Measurements from ENCODE around the gene CABP7. TPM values are rescaled to one million over a fixed set of nuclear protein-coding genes. Genes with fewer than 3 reads are reported as not detected.

Gene CABP7
- total and polyA plus RNA-seq, 2 of the 8 experiments (the other 6 are each of a cell fraction or from before 2014, with no cell fraction given): 0.20 to 0.36 TPM

DNA sequence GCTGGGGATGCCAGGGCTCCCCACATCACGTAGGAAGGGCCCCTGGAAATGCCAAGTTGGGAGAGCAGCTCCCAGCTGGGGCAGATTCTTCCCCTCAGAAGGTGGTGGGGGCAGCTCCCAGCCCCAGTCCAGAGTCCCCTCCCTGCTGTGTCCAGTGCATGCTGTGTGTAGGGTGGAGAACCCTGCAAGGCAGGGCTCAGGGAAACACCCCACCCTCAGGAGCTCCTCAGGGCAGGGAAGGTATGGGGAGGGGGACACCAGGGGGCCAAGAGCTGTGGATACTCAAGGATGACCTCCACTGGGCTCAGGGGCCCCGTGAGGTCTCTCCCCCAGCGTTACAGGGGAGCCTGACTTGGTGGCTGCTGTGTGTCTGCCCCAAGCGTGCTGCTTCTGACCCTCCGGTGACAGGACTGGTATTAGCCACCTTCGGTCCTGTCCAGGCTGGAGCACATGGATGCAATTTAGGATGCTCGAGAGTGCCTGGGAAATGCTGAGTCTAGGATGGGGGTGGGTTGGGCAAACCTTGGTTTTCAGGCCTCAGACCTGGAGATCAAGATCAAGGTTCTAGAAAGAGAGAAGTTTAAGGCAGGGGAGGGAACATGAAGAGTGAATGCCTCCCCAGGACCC is 16.1 kb upstream of the CABP7 start:
- H3K36me3 ChIP-seq (ENCODE audit: control insufficient read depth in 2 of 4, insufficient read depth in 4 of 4, low read length in 3 of 4): no peaks in the 10 kb centered on the region
- peak overlapping the region; percentile 77 for H4K5ac ChIP-seq (ENCODE audit: insufficient read length, low read depth, low read length)
- no peaks in the 10 kb centered on the region for H3K79me2 ChIP-seq (ENCODE audit: control insufficient read depth in 1 of 2, insufficient read depth in 2 of 2, low read length in 2 of 2)
- TF ChIP-seq, protein P1, sequence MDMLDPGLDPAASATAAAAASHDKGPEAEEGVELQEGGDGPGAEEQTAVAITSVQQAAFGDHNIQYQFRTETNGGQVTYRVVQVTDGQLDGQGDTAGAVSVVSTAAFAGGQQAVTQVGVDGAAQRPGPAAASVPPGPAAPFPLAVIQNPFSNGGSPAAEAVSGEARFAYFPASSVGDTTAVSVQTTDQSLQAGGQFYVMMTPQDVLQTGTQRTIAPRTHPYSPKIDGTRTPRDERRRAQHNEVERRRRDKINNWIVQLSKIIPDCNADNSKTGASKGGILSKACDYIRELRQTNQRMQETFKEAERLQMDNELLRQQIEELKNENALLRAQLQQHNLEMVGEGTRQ (IDR thresholded peaks at IDR 0.05; ENCODE audit: low read length): no peak
- TF ChIP-seq, protein P2, sequence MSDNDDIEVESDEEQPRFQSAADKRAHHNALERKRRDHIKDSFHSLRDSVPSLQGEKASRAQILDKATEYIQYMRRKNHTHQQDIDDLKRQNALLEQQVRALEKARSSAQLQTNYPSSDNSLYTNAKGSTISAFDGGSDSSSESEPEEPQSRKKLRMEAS (IDR thresholded peaks at IDR 0.05): peak; percentile 49; the same call in 1 of the 2 replicates
- TF ChIP-seq SIN3A (conservative IDR thresholded peaks at IDR 0.05 in 1 of 2, IDR thresholded peaks at IDR 0.05 in 1 of 2; ENCODE audit: low read depth in 1 of 2, low read length in 2 of 2): peak in 1 of 2 experiments; percentile 3; a peak in 1 of 4 replicates
- peak overlapping the region; percentile 85 for H4K91ac ChIP-seq (replicated peaks; ENCODE audit: insufficient read length, low read length)
- peak overlapping the region; percentile 6; the same call in 1 of the 2 replicates for H2BK5ac ChIP-seq (ENCODE audit: low read depth, low read length)
- H3K56ac ChIP-seq (replicated peaks; ENCODE audit: insufficient read length, low read depth, low read length): peak overlapping the region; percentile 30
- peaks cover 9% of the 10 kb centered on the region; the same call in 1 of the 2 replicates for H3K23me2 ChIP-seq (ENCODE audit: low read depth, low read length)
- H2BK120ac ChIP-seq (replicated peaks; ENCODE audit: low read depth, low read length): peak overlapping the region; percentile 79
- H3K9me3 ChIP-seq (ENCODE audit: insufficient read depth in 2 of 2, low read depth in 1 of 2, low read length in 1 of 2): no peaks in the 10 kb centered on the region
- no peak overlapping the region for H3K23ac ChIP-seq (ENCODE audit: insufficient read length)
- H3K27me3 ChIP-seq (replicated peaks in 1 of 4; ENCODE audit: control insufficient read depth in 3 of 4, extremely low read depth in 1 of 4, insufficient read depth in 3 of 4, low read length in 3 of 4): peaks cover 0 to 30% (median 12%) of the 10 kb centered on the region in 4 experiments; a peak in 3 of 7 replicates
- peaks cover 5% of the 10 kb centered on the region in 2 experiments for H4K20me1 ChIP-seq (replicated peaks in 1 of 2; ENCODE audit: control insufficient read depth in 1 of 2, insufficient read depth in 2 of 2, low read length in 2 of 2)
- ChIA-PET CTCF (ENCODE audit: partially characterized antibody) (interaction anchor here (1.0 to 4.8 kb wide), 6 partner anchors 12 to 385 kb away, joined by 3 to 60 read pairs (median 10); no protein-coding TSS in a partner anchor), POLR2A (ENCODE audit: partially characterized antibody) (interaction anchor here (4.3 kb wide), 1 partner anchor 11 kb away, joined by 13 read pairs; no protein-coding TSS in a partner anchor)
- H4K8ac ChIP-seq (ENCODE audit: extremely low read depth, insufficient read depth, low read length): no peak overlapping the region
- no peak for FAIRE-seq
- no peak overlapping the region for H2AK5ac ChIP-seq (ENCODE audit: low read depth, low read length)
- no peak for DNase-seq (ENCODE audit: low read depth in 1 of 2, low spot score in 2 of 2)
- H3K14ac ChIP-seq (ENCODE audit: insufficient read length): no peak overlapping the region
- no peak overlapping the region for H3K9ac ChIP-seq (replicated peaks in 1 of 4; ENCODE audit: extremely low read depth in 1 of 4, low read depth in 3 of 4, low read length in 3 of 4)
- no peak overlapping the region for H2AFZ ChIP-seq (ENCODE audit: low read length)
- H3K18ac ChIP-seq (ENCODE audit: extremely low read depth, low read length): peak overlapping the region; percentile 93
- peaks cover 9 to 55% (median 47%) of the 10 kb centered on the region in 4 experiments for H3K4me1 ChIP-seq (replicated peaks in 1 of 4; ENCODE audit: control insufficient read depth in 3 of 4, insufficient read depth in 4 of 4, low read length in 3 of 4)
- H3K4me2 ChIP-seq (ENCODE audit: insufficient read depth in 1 of 2, low read depth in 2 of 2, low read length in 2 of 2): peak overlapping the region; percentile 58 to 65
- H3K79me1 ChIP-seq (ENCODE audit: low read depth, low read length): no peaks in the 10 kb centered on the region
- H2BK20ac ChIP-seq (ENCODE audit: low read length): peak overlapping the region; percentile 43; the same call in 1 of the 2 replicates
- 35% methylated on average over 7 of the region's 7 CpGs; no CpG with 5 or more reads in 1 of the 2 experiments for WGBS, 2 experiments (ENCODE audit: extremely low coverage in 1 of 2, insufficient coverage in 1 of 2, insufficient read length in 1 of 2, insufficient replicate concordance in 2 of 2, low coverage in 1 of 2, low lambda C conversion rate in 2 of 2, missing lambda C conversion rate in 1 of 2)
- H3K4me3 ChIP-seq (ENCODE audit: extremely low read depth in 1 of 4, insufficient read depth in 2 of 4, low read depth in 3 of 4, low read length in 4 of 4): peak overlapping the region in 3 of 4 experiments; percentile 16 to 42 (median 32); a peak in 5 of 8 replicates
- peak overlapping the region; percentile 32 for H3K4ac ChIP-seq (replicated peaks; ENCODE audit: insufficient read length, low read depth, low read length)
- H2BK12ac ChIP-seq (ENCODE audit: low read depth, low read length): peak overlapping the region; percentile 6; the same call in 1 of the 2 replicates
- 0 out of 2 replicates have a peak overlapping the region, but pooled peaks have one; percentile 72 for H2BK15ac ChIP-seq (ENCODE audit: low read length)
- no peak overlapping the region for H3K27ac ChIP-seq (ENCODE audit: low read depth, low read length)

Measured in H1 (cell line).